Measurements from ENCODE around the gene RSPH1. TPM values are rescaled to one million over a fixed set of nuclear protein-coding genes. Genes with fewer than 3 reads are reported as not detected.

Gene RSPH1
- polyA plus RNA-seq, 5 donors, result 4.4 to 28.3 (median 17.4) TPM

DNA sequence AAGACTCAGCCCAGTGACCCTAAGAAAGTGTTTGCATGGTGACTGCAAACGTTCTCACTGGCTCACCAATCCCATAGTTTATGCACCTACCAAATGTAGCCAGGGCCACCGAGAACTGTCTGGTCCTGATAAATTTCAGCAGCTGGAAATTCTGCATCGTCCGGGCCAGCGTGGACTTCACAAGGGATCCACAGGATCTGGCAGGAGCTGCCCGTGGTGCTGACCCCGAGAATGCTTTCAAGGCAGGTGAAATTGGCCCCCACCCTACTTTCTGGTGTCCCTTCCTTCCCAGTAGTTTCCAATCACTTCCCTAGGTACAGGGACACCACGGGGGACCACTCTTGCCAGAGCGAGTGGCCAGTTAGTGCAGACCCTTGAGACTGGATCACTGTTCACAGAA is 66.2 kb downstream of the RSPH1 start:
- DNase-seq, result no peak

DNA sequence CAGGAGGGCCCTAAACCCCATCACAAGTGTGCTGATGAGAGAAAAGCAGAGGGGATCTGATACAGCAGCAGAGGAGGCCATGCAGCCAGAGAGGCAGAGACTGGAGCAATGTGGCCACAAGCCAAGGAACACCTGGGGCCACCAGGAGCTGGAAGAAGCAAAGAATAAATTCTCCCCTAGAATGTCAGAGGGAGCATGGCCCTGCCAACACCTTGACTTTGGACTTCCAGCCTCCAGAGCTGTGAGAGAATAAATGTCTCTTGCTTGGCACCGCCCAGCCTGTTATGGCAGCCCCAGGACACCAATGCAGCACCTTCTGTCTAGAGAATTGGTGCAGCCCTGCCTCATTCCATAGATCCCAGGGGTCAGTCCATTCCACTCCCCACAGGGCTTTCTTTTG is 67.0 kb downstream of the RSPH1 start:
- DNase-seq, result no peak

DNA sequence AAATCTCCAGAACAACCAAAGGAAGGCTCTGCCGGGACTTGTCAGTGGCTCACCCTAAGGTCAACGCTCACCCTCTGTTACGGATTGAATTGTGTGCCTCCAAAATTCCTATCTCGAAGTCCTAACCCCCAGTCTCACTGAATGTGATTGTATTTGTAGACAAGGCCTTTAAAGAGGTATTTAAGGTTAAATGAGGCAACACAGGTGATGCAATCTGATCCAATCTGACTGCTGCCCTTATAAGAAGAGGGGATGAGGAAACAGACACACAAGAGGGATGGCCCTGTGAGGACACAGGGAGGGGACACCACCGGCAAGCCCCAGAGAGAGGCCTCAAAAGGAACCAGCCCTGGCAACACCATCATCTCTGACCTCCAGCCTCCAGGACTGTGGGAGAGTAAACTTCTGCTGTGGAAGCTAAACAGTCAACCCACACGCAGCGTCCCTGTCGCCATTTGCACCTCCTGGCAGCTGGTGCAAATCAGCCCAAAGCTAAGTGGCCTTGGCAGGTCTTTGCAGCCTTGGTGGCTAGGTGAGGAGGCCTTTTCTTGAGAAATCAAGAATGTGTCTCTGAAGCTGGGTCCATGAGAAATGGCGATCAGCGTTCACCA is 68.1 kb downstream of the RSPH1 start:
- no peak for DNase-seq

DNA sequence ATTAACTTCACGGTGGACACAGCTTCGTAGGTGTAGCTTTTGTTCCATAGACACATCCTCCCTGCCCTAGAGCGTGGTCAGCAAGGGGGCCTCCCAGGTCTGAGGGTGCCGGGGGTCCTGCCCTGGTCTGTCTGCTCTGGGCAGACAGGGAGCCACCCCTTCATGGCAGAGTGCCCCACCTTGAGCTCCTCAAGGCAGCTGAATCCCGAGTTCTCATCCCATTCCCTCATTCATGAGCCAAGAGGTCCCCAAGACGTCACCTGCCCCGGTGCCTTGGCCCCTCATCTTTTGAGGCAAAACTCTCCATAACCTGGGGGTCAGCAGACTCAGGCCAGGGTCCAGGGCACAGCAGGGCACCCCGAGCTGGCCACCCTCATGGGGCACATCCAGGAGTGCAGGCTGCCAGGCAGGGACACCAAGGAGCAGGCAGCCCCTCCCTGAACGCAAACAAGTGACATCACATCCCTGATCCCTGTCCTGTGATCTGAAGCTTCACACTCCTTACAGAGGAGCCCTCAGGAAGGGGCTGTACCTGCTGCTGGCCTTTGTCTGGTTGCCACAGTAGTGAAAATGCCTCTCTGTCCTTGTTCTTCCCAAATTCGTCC is 69.0 kb downstream of the RSPH1 start:
- no peak for DNase-seq

DNA sequence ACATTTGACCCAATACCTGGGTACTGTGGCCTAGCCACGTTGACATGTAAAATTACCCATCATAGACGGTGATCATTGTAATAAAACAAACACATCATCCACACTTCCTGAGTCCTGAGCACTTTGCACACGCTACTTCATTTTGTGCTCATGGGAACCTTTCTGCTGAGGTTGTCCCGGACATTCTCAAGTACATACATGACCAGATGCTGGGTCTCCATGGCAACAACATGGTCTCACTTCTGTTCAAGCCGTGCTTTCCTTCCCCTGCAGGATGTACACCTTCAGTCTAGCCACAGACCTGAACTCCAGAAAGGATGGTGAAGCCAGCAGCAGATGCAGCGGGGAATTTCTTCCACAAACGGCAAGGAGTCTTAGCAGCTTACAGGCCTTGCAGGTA is 69.6 kb downstream of the RSPH1 start:
- no peak for DNase-seq

DNA sequence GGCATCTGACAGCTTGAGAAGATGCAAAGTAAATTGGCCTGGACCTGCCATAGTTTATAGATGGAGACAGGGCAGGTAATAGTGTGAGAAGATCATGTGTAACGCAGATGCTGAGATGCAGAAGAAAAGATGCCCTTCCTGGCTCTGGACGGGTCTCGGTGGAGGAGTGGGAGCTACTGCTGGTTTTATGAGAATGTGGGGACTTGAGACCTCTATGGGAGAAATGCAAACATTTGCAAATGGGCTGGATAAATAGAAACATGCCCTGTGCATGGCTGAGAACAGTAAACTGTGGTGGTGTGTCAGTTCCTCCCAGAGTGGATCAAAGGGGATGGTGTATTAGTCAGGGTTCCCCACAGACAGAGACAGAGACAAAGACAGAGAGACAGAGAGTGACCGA is 70.4 kb downstream of the RSPH1 start:
- DNase-seq, result no peak

DNA sequence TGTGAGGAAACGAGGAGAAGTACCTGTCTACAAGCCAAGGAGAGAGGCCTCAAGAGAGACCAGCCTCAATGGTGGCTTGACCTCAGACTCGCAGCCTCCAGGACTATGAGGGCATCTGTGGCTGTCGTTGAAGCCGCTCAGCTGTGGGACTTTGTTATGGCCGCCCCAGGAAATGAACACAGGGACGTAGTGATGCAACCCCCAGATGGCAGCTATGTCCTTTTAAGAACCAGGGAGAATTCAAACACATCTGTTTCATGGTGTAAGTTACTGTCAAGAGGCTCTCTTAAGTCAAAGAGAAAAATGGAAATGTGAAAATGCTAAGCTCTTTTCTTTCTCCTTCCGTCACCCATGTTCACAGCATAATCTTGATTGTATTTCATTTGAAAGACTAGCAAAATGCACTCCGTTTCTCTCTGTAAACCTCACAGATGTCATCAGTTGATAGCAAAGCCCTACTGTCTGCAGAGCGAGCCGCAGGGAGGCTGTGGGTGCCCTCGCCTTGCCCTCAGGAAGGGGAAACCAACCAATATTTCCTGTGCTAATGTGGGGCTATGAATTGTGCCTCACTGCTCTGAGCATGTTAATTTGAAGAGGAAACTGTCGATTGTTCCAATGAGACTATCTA is 71.0 kb downstream of the RSPH1 start:
- DNase-seq, result no peak

DNA sequence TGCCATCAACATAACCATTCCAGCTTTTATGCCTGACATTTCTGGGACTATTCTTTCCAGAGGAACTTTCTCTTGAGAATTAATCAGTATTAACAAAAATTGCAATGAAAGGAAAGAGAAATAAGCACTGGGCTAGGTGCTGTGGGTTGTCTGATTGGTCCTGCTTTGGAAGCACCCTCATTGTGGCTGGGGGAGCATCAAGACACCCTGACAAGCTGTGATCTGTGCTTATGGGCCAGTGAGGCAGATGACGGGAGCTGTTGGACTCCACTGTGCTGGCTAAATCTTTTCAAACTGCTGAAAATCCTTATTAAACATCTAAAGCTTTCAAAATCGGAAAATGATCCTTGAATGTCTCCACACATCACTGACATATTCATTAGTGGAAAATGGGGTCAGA is 72.3 kb downstream of the RSPH1 start:
- DNase-seq, result no peak

DNA sequence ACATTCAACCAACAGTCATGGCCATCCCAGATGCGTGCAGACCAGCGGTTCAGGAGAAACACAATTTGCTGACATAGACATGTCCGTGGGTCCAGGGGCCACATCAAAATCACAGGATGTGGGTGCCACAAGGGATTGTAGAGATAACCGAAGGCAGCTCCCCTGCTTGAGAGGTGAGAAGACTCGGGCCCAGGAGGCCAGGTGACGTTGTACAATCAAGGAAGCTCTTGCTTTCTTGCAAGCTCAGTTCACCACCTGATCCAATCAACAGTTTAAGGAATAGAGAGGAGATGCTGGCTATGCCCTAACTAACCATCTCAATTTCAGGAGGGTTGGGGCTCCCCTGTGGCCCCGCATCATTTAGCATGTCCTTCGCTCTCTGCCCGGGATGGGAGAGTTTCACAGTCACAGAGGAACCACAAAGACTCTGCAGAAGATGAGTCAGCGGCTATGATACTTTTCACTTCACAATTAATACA is 72.8 kb downstream of the RSPH1 start:
- DNase-seq, result no peak

Other genes starting within 250 kb of the RSPH1 start
- gene TFF3, start 180.8 kb downstream of the RSPH1 start, polyA plus RNA-seq (ENCODE audit: insufficient read depth in 1 of 5, insufficient read length in 5 of 5, low replicate concordance in 1 of 5), result 10 to 100 TPM in 4 of 5 donors, 1 to 10 TPM in 1; 6.2 to 22.5 (median 13.1) TPM
- gene TFF2, start 145.2 kb downstream of the RSPH1 start, polyA plus RNA-seq (ENCODE audit: insufficient read depth in 1 of 5, insufficient read length in 5 of 5, low replicate concordance in 1 of 5), result not detected
- under 1 TPM in 1 of 5 donors, not detected in 4; 0.49 TPM for gene TFF1, start 129.7 kb downstream of the RSPH1 start, polyA plus RNA-seq (ENCODE audit: insufficient read depth in 1 of 5, insufficient read length in 5 of 5, low replicate concordance in 1 of 5)
- gene TMPRSS3, start 100.2 kb downstream of the RSPH1 start, polyA plus RNA-seq (ENCODE audit: insufficient read depth in 1 of 5, insufficient read length in 5 of 5, low replicate concordance in 1 of 5), result 1 to 10 TPM in 1 of 5 donors, under 1 TPM in 4; 0.58 to 1.0 (median 0.64) TPM
- gene UBASH3A, start 92.3 kb downstream of the RSPH1 start, polyA plus RNA-seq (ENCODE audit: insufficient read depth in 1 of 5, insufficient read length in 5 of 5, low replicate concordance in 1 of 5), result under 1 TPM; 0.12 to 0.23 (median 0.14) TPM
- 10 to 100 TPM in 2 of 5 donors, 1 to 10 TPM in 3; 8.8 to 11.6 (median 9.8) TPM for gene SLC37A1, start 17.6 kb upstream of the RSPH1 start, polyA plus RNA-seq (ENCODE audit: insufficient read depth in 1 of 5, insufficient read length in 5 of 5, low replicate concordance in 1 of 5)
- 10 to 100 TPM; 19.2 to 25.1 (median 23.0) TPM for gene PDE9A, start 157.4 kb upstream of the RSPH1 start, polyA plus RNA-seq (ENCODE audit: insufficient read depth in 1 of 5, insufficient read length in 5 of 5, low replicate concordance in 1 of 5)